T47D (cell line): Measurements from ENCODE around the gene GPER1.

ENCODE experiments used
- DNase-seq, 2 experiments: peaks; one replicate each; pipeline versions ENCODE4 v3.0.0 to v3.0.0-alpha.2; 2011 to 2012; ENCODE audit warnings: low read depth in 1 of 2, low spot score in 1 of 2
- JUND ChIP-seq: IDR thresholded peaks from 2 replicates; pipeline ENCODE4 v1.6.1; 2012; ENCODE audit warnings: low read depth
- in situ Hi-C: cut with HindIII; loops from 2 replicates; pipeline ENCODE4 v1.10.0; 2016; ENCODE audit warnings: low sequenced_read_pairs, low pct_unique_long_range_greater_than_20kb

GPER1 gene

DNA sequence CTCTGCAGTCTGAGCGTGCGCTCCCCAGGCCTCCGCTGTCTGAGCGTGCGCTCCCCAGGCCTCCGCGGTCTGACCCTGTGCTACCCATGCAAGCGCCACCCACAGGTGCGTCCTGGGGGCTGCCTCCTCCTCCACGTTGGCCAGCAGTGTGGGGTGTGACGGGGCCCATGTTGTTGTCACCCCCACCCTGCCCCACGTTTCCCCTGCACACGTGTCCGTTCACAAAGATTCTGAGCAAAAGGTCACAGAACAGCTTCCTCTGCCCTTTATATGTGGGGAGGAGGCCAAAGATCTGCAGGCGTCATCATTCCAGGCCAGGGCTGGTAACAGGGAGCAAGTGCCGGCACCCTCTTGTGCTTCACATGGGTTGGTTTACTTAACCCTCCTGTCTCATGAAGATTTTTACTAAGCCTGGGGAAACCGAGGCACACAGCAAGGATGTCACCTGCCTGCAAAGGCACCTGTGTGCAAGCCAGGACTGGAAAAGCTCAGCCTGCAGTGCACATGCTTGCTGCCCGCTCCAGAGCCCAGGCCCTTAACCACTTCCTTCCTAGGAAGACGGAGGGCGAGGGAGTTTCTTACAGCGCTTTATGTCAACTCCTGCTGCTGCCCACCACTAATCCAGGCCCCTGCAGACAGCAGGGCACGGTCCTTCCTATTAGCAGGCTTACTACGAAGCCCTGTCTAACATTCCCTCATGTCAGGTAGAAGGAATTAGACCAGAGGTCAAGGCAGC, 38.7 kb upstream of the GPER1 start:
- in situ Hi-C loops: no loop called here
- DNase-seq: no peak
- no peak for TF ChIP-seq JUND

- DNase-seq: no peak
- in situ Hi-C loops: no loop called here
- TF ChIP-seq JUND: no peak
Observed at GRCh38 chr7:1049801-1050200, 38.1 kb upstream of the GPER1 start.

DNA sequence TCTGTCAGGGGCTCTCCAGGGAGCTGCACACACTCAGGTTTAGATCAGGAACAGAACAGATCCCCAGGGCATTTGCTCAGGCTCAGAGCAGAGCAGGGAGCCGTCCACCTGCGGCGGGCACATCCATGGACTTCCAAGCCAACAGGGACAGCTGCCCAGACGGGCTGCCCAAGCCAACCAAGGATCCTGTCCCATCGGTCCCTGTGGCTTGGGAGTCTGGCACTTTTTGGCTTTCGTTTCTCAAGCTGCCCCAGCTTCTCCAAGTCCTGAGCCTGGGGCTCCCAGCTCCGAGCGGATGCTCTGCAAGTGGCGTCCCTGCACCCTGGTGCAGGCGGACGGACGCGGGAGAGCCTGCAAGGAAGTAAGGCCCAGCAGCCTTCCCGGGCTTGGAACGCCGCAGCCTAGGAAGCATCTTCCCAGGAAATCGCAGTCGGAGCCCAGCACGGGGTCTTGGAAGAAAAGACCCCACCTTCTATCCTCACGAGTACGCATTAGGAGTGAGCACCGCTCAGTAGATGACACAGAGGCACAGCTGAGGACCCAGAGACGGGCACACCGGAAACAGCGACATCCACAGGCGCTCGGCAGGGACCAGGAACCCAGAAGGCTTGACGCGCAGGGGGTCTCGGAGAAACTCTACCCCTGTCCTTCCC, 37.5 kb upstream of the GPER1 start:
- in situ Hi-C loops: no loop called here
- TF ChIP-seq JUND: no peak
- DNase-seq: no peak

GRCh38 chr7:1050956-1051690, 36.8 kb upstream of the GPER1 start:
- no peak for DNase-seq
- TF ChIP-seq JUND: no peak
- in situ Hi-C loops: no loop called here

GRCh38 chr7:1052031-1052818, 35.7 kb upstream of the GPER1 start:
- in situ Hi-C loops: no loop called here
- TF ChIP-seq JUND: no peak
- no peak for DNase-seq

- in situ Hi-C loops: no loop called here
- DNase-seq: no peak
- no peak for TF ChIP-seq JUND
Observed at GRCh38 chr7:1053002-1053411, 34.9 kb upstream of the GPER1 start.

GRCh38 chr7:1053816-1054370, 34.0 kb upstream of the GPER1 start:
- TF ChIP-seq JUND: no peak
- in situ Hi-C loops: no loop called here
- no peak for DNase-seq

GRCh38 chr7:1054438-1054837, 33.5 kb upstream of the GPER1 start:
- in situ Hi-C loops: no loop called here
- no peak for DNase-seq
- TF ChIP-seq JUND: no peak

- DNase-seq: no peak
- in situ Hi-C loops: no loop called here
- no peak for TF ChIP-seq JUND
Observed at GRCh38 chr7:1054861-1055450, 33.0 kb upstream of the GPER1 start.

GRCh38 chr7:1055491-1055955, 32.4 kb upstream of the GPER1 start:
- in situ Hi-C loops: no loop called here
- no peak for DNase-seq
- TF ChIP-seq JUND: no peak

DNA sequence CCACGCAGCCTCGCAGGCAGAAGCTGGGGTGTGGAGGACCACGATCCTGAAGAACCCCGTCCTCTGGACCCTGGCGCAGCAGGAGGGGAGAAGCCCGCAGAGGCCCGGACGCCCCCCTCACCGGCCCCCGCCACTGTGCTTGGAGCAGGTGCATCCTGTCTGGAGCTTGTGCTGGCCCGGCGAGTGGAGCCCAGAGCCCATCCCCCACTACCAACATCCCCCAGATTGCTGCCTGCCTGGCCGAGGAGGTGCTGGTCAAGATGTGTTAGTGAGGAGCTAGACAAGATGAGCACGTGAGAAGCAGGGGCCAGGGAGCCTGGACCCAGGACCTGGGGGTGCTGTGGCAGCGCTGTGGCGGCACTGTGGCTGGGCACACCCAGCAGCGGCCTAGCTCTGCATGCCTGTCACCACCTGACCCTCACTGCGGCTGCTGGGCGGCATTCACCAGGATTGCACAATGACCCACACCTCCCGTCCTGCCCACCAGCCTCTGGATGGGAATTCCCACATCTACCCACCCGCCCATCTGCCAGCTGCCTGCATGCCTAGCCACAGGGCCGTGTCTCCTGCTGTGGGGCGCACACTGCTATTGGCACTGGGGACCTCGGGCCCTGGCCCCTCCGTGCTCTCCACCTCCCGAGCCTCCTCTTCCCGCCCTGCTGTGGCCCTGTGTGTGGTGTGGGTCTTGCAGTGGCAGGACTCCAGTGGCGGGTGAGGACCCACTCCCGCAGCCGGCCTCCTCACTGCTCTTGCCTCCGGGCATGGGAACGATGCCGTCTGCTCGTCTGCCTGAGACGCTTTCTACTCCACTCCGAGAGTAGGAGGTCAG, 31.7 kb upstream of the GPER1 start:
- no peak for TF ChIP-seq JUND
- in situ Hi-C loops: no loop called here
- no peak for DNase-seq
